Upper lobe of left lung (tissue), 6 donors: ENCODE measurements around the gene GATAD2B. TPM values are rescaled to one million over a fixed set of nuclear protein-coding genes. Genes with fewer than 3 reads are reported as not detected.

Source experiments
- ATAC-seq, 2 donors: fragments of 200-7000 bp; cut with Tn5 transposase; one replicate each; pipeline ENCODE4 v1.9.1; 2022; ENCODE audit warnings: mild to moderate bottlenecking in 2 of 2, moderate library complexity in 2 of 2; ENCODE audit not compliant: low FRiP score in 2 of 2
- DNase-seq, 2 donors: peaks; one replicate each; pipeline ENCODE4 v3.0.0-alpha.2; 2019 to 2020
- H3K27ac ChIP-seq, 4 donors: fragments of 200-600 bp; sonication (generic); one replicate each; pipeline ENCODE4 v1.5.1; 2016 to 2019
- H3K27me3 ChIP-seq, 4 donors: fragments of 200-600 bp; sonication (generic); one replicate each; pipeline ENCODE4 v1.5.1; 2017 to 2019
- H3K36me3 ChIP-seq, 4 donors: fragments of 200-600 bp; sonication (generic); one replicate each; pipeline ENCODE4 v1.5.1; 2016 to 2019
- H3K4me1 ChIP-seq, 4 donors: fragments of 200-600 bp; sonication (generic); one replicate each; pipeline ENCODE4 v1.5.1; 2018 to 2019
- H3K4me3 ChIP-seq, 4 donors: fragments of 200-600 bp; sonication (generic); one replicate each; pipeline ENCODE4 v1.5.1; 2017 to 2019; ENCODE audit warnings: mild to moderate bottlenecking in 2 of 4, moderate library complexity in 1 of 4
- H3K9me3 ChIP-seq, 4 donors: fragments of 200-600 bp; sonication (generic); one replicate each; pipeline ENCODE4 v1.5.1; 2018 to 2019
- CTCF ChIP-seq, 6 experiments: fragments of 450-650 bp in 4 of 6; fragments of 200-600 bp in 2 of 6; sonication (generic) in 2 of 6; IDR thresholded peaks; one replicate each; pipeline ENCODE4 v1.5.1; 2016 to 2019; ENCODE audit warnings: antibody characterized with exemption in 6 of 6
- EP300 ChIP-seq, 4 donors: sonication (generic); formaldehyde crosslinking; IDR thresholded peaks; one replicate each; pipeline ENCODE4 v1.5.1; 2017; ENCODE audit warnings: antibody characterized with exemption in 4 of 4, control low read depth in 2 of 4
- POLR2A ChIP-seq, 4 donors: fragments of 450-650 bp; IDR thresholded peaks; one replicate each; pipeline ENCODE4 v1.5.1; 2016 to 2017; ENCODE audit warnings: antibody characterized with exemption in 4 of 4, mild to moderate bottlenecking in 2 of 4
- POLR2AphosphoS5 ChIP-seq, 2 donors: sonication (generic); formaldehyde crosslinking; IDR thresholded peaks; one replicate each; pipeline ENCODE4 v1.5.1; 2017; ENCODE audit warnings: antibody characterized with exemption in 2 of 2
- WGBS, 2 donors: methylation state at CpG; one replicate each; pipeline ENCODE4 v1.1.5; 2017 to 2018; 5-methylcytosine and 5-hydroxymethylcytosine counted together
- total RNA-seq, 6 donors: library from RNA; depleted of rRNA in 4 of 6; stranded (reverse); fragments of >200 nt in 4 of 6; gene quantifications; one replicate each; pipeline versions ENCODE4 v1.1.0 to v1.2.1, GENCODE V29; 2016 to 2021
- donor health status: DM: no; HTN: no; CAD: no; lungs with moderate emphysema.
- donor health status: DM: no; HTN: yes; CAD: no; lungs with severe emphysema.

The GATAD2B gene
- total RNA-seq, 6 donors from 2014 or later, result 16.0 to 50.3 (median 37.8) TPM

- Histone ChIP-seq H3K9me3 (no peaks in the 10 kb centered on the region), H3K4me3 (no peak overlapping the region), H3K36me3 (peaks cover 35 to 74% (median 62%) of the 10 kb centered on the region in 4 donors), H3K4me1 (peaks cover 0 to 3% (median 0%) of the 10 kb centered on the region in 4 donors), H3K27ac (peak overlapping the region in 1 of 4 donors; percentile 4), H3K27me3 (no peaks in the 10 kb centered on the region)
- whole genome bisulfite sequencing, 2 donors, result 91 to 92% methylated on average over 13 of the region's 13 CpGs
- ATAC-seq (peak in 1 of 2 donors; percentile 69), DNase-seq (no peak)
- no peak for TF ChIP-seq CTCF (IDR thresholded peaks at IDR 0.05)
- no peak for TF ChIP-seq POLR2AphosphoS5 (IDR thresholded peaks at IDR 0.05)
- no peak for TF ChIP-seq EP300 (IDR thresholded peaks at IDR 0.05)
- TF ChIP-seq POLR2A (IDR thresholded peaks at IDR 0.05), result no peak
These were observed 106.4 kb downstream of the GATAD2B start for GRCh38 chr1:153816283-153816889.

- H3K27ac ChIP-seq, result peak overlapping the region; percentile 33 to 75 (median 70)
- peaks cover 18 to 36% (median 33%) of the 10 kb centered on the region in 4 donors for H3K4me1 ChIP-seq
- DNase-seq (no peak), ATAC-seq (peak in 1 of 2 donors; percentile 33)
- H3K9me3 ChIP-seq, result no peaks in the 10 kb centered on the region
- 75 to 83% methylated on average over 11 of the region's 11 CpGs for WGBS, 2 donors
- TF ChIP-seq POLR2A (IDR thresholded peaks at IDR 0.05) (no peak), EP300 (IDR thresholded peaks at IDR 0.05) (no peak), POLR2AphosphoS5 (IDR thresholded peaks at IDR 0.05) (no peak), CTCF (IDR thresholded peaks at IDR 0.05) (no peak)
- no peak overlapping the region for H3K4me3 ChIP-seq
- peaks cover 13 to 50% (median 33%) of the 10 kb centered on the region in 4 donors for H3K36me3 ChIP-seq
- no peaks in the 10 kb centered on the region for H3K27me3 ChIP-seq
These were observed 116.7 kb downstream of the GATAD2B start for GRCh38 chr1:153805886-153806719.

- no peak overlapping the region for H3K4me3 ChIP-seq
- no peaks in the 10 kb centered on the region for H3K27me3 ChIP-seq
- DNase-seq (peak in 1 of 2 donors; percentile 81), ATAC-seq (peak; percentile 77 to 93)
- peak; percentile 25 to 47 for TF ChIP-seq POLR2AphosphoS5 (IDR thresholded peaks at IDR 0.05)
- peak in 2 of 4 donors; percentile 27 to 28 for TF ChIP-seq POLR2A (IDR thresholded peaks at IDR 0.05)
- peak in 2 of 4 donors; percentile 12 to 37 for TF ChIP-seq EP300 (IDR thresholded peaks at IDR 0.05)
- TF ChIP-seq CTCF (IDR thresholded peaks at IDR 0.05), result no peak
- peak overlapping the region; percentile 59 to 75 (median 70) for H3K27ac ChIP-seq
- H3K4me1 ChIP-seq, result peaks cover 18 to 36% (median 33%) of the 10 kb centered on the region in 4 donors
- 42 to 44% methylated on average over 5 of the region's 5 CpGs for WGBS, 2 donors
- H3K9me3 ChIP-seq, result no peaks in the 10 kb centered on the region
- H3K36me3 ChIP-seq, result peaks cover 9 to 41% (median 24%) of the 10 kb centered on the region in 4 donors
These were observed 117.6 kb downstream of the GATAD2B start for GRCh38 chr1:153805042-153805745.

- TF ChIP-seq CTCF (IDR thresholded peaks at IDR 0.05) (no peak), POLR2A (IDR thresholded peaks at IDR 0.05) (no peak), POLR2AphosphoS5 (IDR thresholded peaks at IDR 0.05) (no peak), EP300 (IDR thresholded peaks at IDR 0.05) (no peak)
- no peaks in the 10 kb centered on the region for H3K27me3 ChIP-seq
- 75 to 76% methylated on average over 2 of the region's 2 CpGs for WGBS, 2 donors
- DNase-seq (no peak), ATAC-seq (no peak)
- H3K36me3 ChIP-seq, result peaks cover 2 to 39% (median 13%) of the 10 kb centered on the region in 4 donors
- H3K4me3 ChIP-seq, result no peak overlapping the region
- peaks cover 18 to 36% (median 33%) of the 10 kb centered on the region in 4 donors for H3K4me1 ChIP-seq
- H3K9me3 ChIP-seq, result no peaks in the 10 kb centered on the region
- peak overlapping the region; percentile 12 to 75 (median 52) for H3K27ac ChIP-seq
These were observed 118.7 kb downstream of the GATAD2B start for GRCh38 chr1:153804112-153804511.
